GM12801 (cell line): ENCODE measurements around the gene ZNF575.

Source experiments
- CTCF ChIP-seq: IDR thresholded peaks from one replicate; pipeline ENCODE4 v1.5.1; 2011; ENCODE audit warnings: control low read depth; ENCODE audit not compliant: insufficient read length; ENCODE audit errors: extremely low read depth

Gene ZNF575

GRCh38 chr19:43532962-43533545 is at the start of gene ZNF575:
ZNF575 (plus strand) TSS chr19:43533188; CDS start chr19:43534423, 1,235 bp downstream.
- no peak for TF ChIP-seq CTCF

- TF ChIP-seq CTCF: no peak
Measured at GRCh38 chr19:43483281-43483680, 49.7 kb upstream of the ZNF575 start.

- no peak for TF ChIP-seq CTCF
Measured at GRCh38 chr19:43485951-43486350, 47.0 kb upstream of the ZNF575 start.

GRCh38 chr19:43486412-43486811 is 46.6 kb upstream of the ZNF575 start:
- TF ChIP-seq CTCF: no peak

- TF ChIP-seq CTCF: no peak
Measured at GRCh38 chr19:43488179-43488578, 44.8 kb upstream of the ZNF575 start.

- no peak for TF ChIP-seq CTCF
Measured at GRCh38 chr19:43489310-43489709, 43.7 kb upstream of the ZNF575 start.

GRCh38 chr19:43489979-43490599 is 42.9 kb upstream of the ZNF575 start:
- no peak for TF ChIP-seq CTCF
